ENCODE measurements around the gene SLC25A41.
A peak's percentile ranks its signal among the peaks of the same experiment; 100 is the strongest.
"Not testable (repeated sequence)": the region's sequence is repeated elsewhere in the genome, so short reads cannot be mapped to it uniquely, and the experiment has no call there.

The SLC25A41 gene

GRCh38 chr19:6459262-6460098 lies 25.9 kb upstream of the SLC25A41 start, which contains the start of gene SLC25A23:
SLC25A23 (minus strand) TSS chr19:6459792; CDS start chr19:6459628, 164 bp downstream.
- DNase-seq = peak; percentile 73

DNA sequence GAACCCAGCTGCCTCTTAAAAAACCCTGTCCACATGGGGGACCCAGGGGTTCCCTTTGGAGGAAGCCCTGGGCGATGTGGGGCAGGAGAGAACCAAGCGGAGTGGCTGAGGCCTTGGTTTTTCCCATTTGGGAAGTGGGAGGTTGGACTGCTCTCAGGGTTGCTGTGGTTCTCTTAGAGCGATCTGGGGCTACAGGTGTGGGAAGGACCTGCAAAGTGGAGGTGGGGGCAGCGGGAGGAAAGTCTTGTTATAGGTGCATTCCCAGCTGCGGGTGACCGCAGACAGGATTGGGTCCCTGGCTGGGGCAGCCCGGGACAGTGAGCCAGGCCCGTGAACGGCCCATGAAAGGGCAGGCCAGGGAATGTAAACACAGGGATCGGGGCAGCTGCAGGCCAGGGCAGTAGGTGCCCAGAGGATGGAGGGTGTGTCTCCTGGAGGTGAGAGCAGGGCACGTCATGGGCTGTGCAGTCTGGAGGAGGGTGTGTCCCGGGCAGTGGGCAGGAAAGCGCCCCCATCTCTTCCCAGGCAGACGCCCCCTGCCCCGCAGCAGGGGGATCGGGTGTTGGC lies 25.2 kb upstream of the SLC25A41 start:
- no peak for DNase-seq

- no peak for DNase-seq
Observed at GRCh38 chr19:6457958-6458694, 24.6 kb upstream of the SLC25A41 start.

DNA sequence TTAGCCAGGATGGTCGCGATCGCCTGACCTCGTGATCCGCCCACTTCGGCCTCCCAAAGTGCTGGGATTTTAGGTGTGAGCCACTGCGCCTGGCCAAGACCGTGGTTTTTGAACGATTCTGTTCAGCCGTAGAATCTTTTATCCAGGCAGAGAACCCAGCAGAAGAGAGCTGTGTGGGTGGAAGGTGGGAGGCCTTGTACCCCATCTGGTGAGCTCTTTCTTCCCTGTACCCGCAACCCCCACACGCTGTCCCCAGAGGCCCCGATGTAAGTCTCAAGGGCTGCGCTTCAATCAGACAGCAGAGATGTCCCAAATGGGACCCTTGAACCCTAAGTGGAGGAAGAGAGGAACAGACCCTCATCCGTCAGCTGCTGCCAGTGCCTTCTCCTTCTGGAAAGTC lies 22.4 kb upstream of the SLC25A41 start:
- DNase-seq = no peak

- DNase-seq = no peak
Observed at GRCh38 chr19:6453951-6454565, 20.5 kb upstream of the SLC25A41 start.

GRCh38 chr19:6452899-6453298 lies 19.3 kb upstream of the SLC25A41 start:
- DNase-seq = no peak

DNA sequence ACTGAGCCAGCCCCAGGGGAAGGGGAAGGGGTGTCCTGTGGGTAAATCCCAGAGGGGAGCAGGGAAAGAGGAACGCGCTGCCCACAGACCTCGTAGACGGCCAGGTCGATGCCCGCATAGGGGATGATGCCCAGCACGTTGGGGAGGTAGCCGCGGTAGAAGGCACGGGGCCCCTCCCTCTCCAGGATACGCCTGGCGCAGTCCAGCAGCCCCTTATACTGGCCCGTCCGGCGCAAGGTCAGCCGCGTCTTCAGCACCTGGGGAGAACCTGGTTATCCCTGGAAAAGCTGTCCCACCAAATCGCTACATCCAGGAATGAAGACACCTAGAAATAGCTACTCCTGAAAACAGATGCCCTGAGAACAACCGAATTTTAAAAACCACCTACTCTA lies 18.7 kb upstream of the SLC25A41 start:
- DNase-seq = no peak

GRCh38 chr19:6451583-6452222 lies 18.1 kb upstream of the SLC25A41 start:
- DNase-seq = no peak

- DNase-seq = no peak
Observed at GRCh38 chr19:6450166-6450565, 16.6 kb upstream of the SLC25A41 start.

- DNase-seq = no peak
Observed at GRCh38 chr19:6448045-6448444, 14.5 kb upstream of the SLC25A41 start.

- no peak for DNase-seq
Observed at GRCh38 chr19:6446452-6446851, 12.9 kb upstream of the SLC25A41 start.

DNA sequence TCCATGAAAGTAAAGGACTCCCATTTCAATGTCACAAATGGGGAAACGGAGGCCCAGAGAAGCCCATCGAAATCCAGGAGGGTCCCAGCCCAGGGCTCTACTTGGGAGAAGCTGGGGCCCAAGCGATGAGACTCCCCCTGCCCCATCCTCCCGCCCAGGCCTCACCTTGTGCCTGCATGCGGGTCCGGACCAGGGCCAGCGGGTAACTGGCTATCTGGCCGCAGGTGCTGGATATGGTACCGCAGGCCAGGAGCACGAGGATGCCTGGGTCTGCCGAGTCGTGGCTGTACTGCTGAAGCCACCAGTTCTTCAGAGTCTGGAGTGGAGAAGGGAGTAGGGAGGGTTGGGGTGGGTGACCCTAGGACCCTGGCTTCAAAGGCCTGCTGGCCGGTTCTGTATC lies 10.4 kb upstream of the SLC25A41 start:
- no peak for DNase-seq

- no peak for DNase-seq
Observed at GRCh38 chr19:6442087-6442688, 8.6 kb upstream of the SLC25A41 start.

DNA sequence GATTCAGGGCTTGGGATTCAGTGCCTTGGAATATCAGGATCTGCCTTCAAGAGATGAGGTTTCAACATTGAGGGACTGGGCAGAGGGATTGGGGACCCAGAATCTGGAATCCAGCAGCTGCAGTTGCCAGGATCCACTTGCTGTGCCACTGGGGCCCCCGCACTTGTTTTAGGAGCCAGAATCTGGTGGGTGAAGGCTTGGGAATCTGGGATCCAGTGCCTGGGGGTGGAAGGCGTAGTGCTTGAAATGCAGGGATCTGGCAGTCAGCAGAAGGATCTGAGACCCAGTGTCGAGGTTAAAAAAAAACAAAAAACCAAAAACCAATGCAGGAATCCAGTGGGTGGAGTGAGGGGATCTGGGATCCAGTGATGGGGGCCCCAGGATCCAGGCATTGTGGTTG lies 7.3 kb upstream of the SLC25A41 start:
- DNase-seq = no peak

DNA sequence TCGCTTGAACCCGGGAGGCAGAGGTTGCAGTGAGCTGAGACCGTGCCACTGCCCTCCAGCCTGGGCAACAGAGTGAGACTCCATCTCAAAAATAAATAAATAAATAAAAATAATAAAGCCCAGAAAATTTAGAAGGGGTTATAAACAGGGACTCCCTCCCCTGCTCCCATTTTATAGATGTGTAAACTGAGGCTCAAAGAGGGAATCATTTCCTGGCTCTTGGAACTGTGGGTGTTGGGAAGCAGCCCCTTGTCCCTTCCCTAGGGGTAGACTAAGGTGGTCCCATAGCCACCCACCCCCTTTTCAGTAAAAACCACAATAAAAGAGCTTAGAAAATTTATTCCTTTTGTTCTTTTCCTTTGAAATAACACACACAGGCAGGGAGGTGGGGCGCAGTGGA lies 6.2 kb upstream of the SLC25A41 start:
- no peak for DNase-seq

GRCh38 chr19:6433165-6433564 lies 398 bp downstream of the SLC25A41 start:
- no peak for DNase-seq

GRCh38 chr19:6431891-6432290 lies 1.7 kb downstream of the SLC25A41 start:
- DNase-seq = no peak

DNA sequence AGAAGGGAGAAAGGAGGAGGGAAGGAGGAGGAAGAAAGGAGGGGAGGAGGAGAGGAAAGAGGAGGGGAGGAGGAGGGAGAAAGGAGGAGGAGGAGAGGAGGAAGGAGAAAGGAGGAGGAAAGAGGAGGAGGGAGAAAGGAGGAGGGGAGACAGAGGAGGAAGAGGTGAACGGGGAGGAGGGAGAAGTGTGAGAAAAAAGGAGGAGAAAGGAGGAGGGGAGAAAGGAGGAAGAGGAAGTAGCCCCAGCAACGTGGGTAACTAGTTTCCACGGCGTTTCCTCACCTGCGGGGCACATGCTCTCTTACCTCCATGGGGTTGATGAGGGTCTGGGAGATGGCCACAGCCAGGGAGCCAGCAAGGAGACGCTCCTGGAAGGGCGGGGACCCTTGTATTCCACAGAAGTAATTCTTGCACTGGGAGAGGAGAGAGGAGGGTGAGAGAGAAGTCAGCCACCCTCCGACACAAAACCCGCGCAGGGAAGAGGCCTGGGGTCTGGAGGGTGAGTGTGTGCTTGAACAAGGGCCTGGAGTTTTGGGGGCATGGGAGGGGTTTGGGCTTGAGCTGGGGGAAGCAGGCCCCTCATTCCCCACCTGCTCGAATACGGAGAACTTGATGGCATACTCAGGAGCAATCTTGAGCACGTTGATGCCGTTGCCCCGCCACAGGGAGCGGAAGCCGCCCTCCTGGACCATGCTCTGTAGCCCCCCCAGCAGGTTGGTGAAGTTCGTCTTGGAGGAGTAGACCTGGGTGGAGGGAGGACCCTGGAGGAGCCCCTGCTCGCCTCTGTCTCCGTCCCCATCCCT lies 3.9 kb downstream of the SLC25A41 start:
- no peak for DNase-seq

DNA sequence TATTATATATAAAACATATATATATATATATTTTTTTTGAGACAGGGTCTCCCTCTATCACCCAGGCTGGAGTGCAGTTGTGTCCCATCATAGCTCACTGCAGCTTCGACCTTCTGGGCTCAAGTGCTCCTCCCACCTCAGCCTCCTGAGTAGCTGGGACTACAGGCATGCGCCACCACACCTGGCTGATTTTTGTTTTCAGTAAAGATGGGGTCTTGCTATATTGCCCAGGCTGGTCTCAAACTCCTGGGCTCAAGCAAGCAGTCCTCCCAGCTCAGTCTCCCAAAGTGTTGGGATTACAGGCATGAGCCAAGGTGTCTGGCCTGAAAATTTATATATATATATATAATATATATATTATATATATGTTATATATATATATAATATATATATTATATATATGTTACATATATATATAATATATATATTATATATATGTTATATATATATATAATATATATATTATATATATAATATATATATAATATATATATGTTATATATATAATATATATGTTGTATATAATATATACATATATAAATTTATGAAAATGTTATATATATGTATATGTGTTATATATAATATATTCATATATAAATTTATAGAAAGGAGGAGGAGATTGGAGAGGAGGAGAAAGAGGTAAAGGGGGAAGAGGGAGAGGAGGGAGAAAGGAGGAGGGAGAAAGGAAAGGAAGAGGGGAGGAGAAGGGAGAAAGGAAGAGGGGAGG lies 4.7 kb downstream of the SLC25A41 start:
- not testable (repeated sequence) for DNase-seq

DNA sequence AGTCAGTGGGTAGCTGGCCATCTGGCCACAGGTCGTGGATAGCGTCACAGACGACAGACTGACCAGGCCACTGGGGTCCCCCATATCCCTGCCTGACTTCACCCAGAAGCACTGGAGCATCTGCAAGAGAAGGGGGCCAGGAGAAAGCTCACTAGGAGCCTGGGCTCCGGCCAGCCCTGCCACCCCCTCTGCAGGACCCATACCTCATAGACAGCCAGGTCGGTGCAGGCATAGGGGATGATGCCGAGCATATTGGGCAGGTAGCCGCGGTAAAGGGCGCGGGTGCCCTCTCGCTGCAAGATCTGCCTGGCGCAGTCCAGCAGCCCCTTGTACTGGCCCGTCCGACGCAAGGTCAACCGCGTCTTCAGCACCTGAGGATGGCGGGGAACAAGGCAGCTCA lies 6.4 kb downstream of the SLC25A41 start:
- no peak for DNase-seq
